Testis (tissue), 3 donors: ENCODE results near the gene RIOX2. TPM values are rescaled to one million over a fixed set of nuclear protein-coding genes. Genes with fewer than 3 reads are reported as not detected.

Source experiments
- DNase-seq: peaks from one replicate; pipeline ENCODE4 v3.0.0-alpha.2; 2019
- H3K27ac ChIP-seq, 2 donors: fragments of 200-600 bp; sonication (generic); one replicate each; pipeline ENCODE4 v1.5.1; 2019
- H3K27me3 ChIP-seq: fragments of 200-600 bp; sonication (generic); one replicate; pipeline ENCODE4 v1.5.1; 2019
- H3K36me3 ChIP-seq: fragments of 200-600 bp; sonication (generic); one replicate; pipeline ENCODE4 v1.5.1; 2017; ENCODE audit warnings: low read depth; ENCODE audit errors: missing control alignments
- H3K4me1 ChIP-seq: fragments of 200-600 bp; sonication (generic); one replicate; pipeline ENCODE4 v1.5.1; 2019
- H3K4me3 ChIP-seq, 2 donors: fragments of 200-600 bp; sonication (generic); one replicate each; pipeline ENCODE4 v1.5.1; 2017 to 2019
- H3K9me3 ChIP-seq: fragments of 200-600 bp; sonication (generic); one replicate; pipeline ENCODE4 v1.5.1; 2017
- CTCF ChIP-seq, 3 experiments: fragments of 450-650 bp in 2 of 3; fragments of 200-600 bp in 1 of 3; sonication (generic) in 1 of 3; IDR thresholded peaks; one replicate each; pipeline ENCODE4 v1.5.1; 2016 to 2019; ENCODE audit warnings: antibody characterized with exemption in 3 of 3, mild to moderate bottlenecking in 2 of 3, moderate library complexity in 1 of 3
- POLR2A ChIP-seq: fragments of 450-650 bp; IDR thresholded peaks from one replicate; pipeline ENCODE4 v1.6.1; 2017; ENCODE audit warnings: antibody characterized with exemption, mild to moderate bottlenecking, moderate library complexity
- WGBS, 2 donors: methylation state at CpG; one replicate each; pipeline ENCODE4 v1.1.5; 2018; 5-methylcytosine and 5-hydroxymethylcytosine counted together
- intact Hi-C: fragments of 100-400 bp; cut with DNase I; formaldehyde crosslinking; loops from one replicate; pipeline ENCODE4 v1.15.1; 2023; ENCODE audit warnings: low total_unique reads
- polyA plus RNA-seq: library from polyadenylated mRNA; stranded (reverse); fragments of 350-450 nt; fragmentation: Illumina TruSeq; extraction: RNeasy Lipid Tissue Mini Kit (QIAGEN cat#74804); gene quantifications from one replicate; pipeline ENCODE4 v1.2.3, GENCODE V29; 2014; ENCODE audit warnings: low read depth, low replicate concordance; ENCODE audit not compliant: insufficient read depth
- total RNA-seq, 2 donors: library from RNA; depleted of rRNA; stranded (reverse); fragments of >200 nt; gene quantifications; one replicate each; pipeline ENCODE4 v1.2.3, GENCODE V29; 2016

RIOX2 gene
- total and polyA plus RNA-seq, 3 donors from 2014 or later = 14.0 to 22.5 (median 16.3) TPM

DNA sequence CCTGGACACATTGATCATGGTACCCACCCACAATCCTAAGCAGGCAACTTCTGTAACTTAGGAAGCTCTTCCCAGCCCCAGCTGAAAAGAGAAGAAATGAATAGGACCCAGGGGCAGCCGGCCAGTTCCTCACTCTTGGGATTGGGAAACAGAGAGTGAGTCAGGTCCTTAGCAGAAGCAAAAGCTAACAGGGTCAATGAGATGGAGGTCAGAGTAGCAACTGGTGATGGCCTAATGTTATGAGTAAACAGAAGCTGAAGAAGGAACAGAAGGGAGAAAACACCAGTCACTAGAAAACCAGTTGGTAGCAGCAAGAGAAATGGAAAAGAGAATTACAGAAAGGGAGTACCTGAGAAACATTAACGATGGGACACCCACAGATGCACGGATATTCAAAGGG, 20.0 kb downstream of the RIOX2 start:
- Histone ChIP-seq H3K4me3 (no peak overlapping the region), H3K36me3 (no peaks in the 10 kb centered on the region), H3K27ac (no peak overlapping the region), H3K27me3 (no peaks in the 10 kb centered on the region), H3K9me3 (no peaks in the 10 kb centered on the region), H3K4me1 (no peaks in the 10 kb centered on the region)
- TF ChIP-seq CTCF (IDR thresholded peaks at IDR 0.05) (no peak), POLR2A (no peak)
- intact Hi-C loops = no loop called here
- 92 to 93% methylated on average over 3 of the region's 3 CpGs for WGBS, 2 donors
- DNase-seq = no peak

DNA sequence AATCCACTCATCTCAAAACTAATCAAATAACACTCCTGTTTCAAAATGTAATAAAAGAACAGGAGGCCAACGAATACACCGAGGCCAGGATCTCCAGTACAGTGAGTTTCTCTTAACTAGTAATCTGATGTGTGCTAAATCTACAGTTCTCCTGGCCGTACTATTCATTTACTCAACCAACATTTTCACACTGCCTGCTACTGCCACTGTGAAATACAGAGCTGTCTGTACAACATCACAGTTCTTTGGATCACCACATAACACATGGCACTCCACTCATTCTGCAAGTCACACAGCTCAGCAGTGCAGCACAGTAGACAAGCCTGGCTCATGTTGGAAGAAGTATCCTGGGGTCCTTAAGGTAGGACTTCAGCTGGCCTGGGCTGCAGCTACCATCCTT, 21.9 kb downstream of the RIOX2 start:
- Histone ChIP-seq H3K36me3 (no peaks in the 10 kb centered on the region), H3K27me3 (no peaks in the 10 kb centered on the region), H3K9me3 (no peaks in the 10 kb centered on the region)

GRCh38 chr3:97949743-97950142, 22.5 kb downstream of the RIOX2 start:
- Histone ChIP-seq H3K9me3 (no peaks in the 10 kb centered on the region), H3K4me3 (no peak overlapping the region), H3K27me3 (no peaks in the 10 kb centered on the region), H3K4me1 (no peaks in the 10 kb centered on the region), H3K27ac (no peak overlapping the region), H3K36me3 (no peaks in the 10 kb centered on the region)
- intact Hi-C loops = no loop called here
- WGBS, 2 donors = 83% methylated on average over 5 of the region's 5 CpGs
- DNase-seq = no peak
- no peak for TF ChIP-seq POLR2A
- TF ChIP-seq CTCF (IDR thresholded peaks at IDR 0.05) = no peak

More for the DNA sequence above, 21.9 kb downstream of the RIOX2 start:
- Histone ChIP-seq H3K27ac (no peak overlapping the region), H3K4me1 (no peaks in the 10 kb centered on the region), H3K4me3 (no peak overlapping the region)
- intact Hi-C loops = no loop called here
- TF ChIP-seq CTCF (IDR thresholded peaks at IDR 0.05) (no peak), POLR2A (no peak)
- no peak for DNase-seq
- WGBS, 2 donors = 67 to 69% methylated on average over 3 of the region's 3 CpGs

DNA sequence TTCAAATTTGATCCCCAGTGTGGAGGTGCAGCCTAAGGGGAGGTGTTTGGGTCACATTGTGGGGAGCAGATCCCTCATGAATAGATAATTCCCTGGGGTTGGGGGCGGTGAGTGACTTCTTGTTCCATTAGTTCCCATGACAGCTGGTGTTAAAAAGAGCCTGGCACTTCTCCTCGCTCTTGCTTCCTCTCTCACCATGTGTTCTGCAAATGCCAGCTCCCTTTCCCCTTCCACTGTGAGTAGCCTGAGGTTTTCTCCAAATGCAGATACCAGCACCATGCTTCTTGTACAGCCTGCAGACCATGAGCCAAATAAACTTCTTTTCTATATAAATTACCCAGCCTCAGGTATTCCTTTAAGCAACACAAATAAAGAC, 23.1 kb downstream of the RIOX2 start:
- DNase-seq = no peak
- H3K9me3 ChIP-seq = no peaks in the 10 kb centered on the region
- 95 to 100% methylated on average over 2 of the region's 2 CpGs for WGBS, 2 donors
- no peaks in the 10 kb centered on the region for H3K27me3 ChIP-seq
- no peak overlapping the region for H3K27ac ChIP-seq
- no peak overlapping the region for H3K4me3 ChIP-seq
- no peak for TF ChIP-seq CTCF (IDR thresholded peaks at IDR 0.05)
- no peak for TF ChIP-seq POLR2A
- no peaks in the 10 kb centered on the region for H3K4me1 ChIP-seq
- intact Hi-C loops = no loop called here
- H3K36me3 ChIP-seq = no peaks in the 10 kb centered on the region

GRCh38 chr3:97948351-97949109, 23.7 kb downstream of the RIOX2 start:
- DNase-seq = no peak
- 80 to 84% methylated on average over 5 of the region's 5 CpGs for WGBS, 2 donors
- no peaks in the 10 kb centered on the region for H3K36me3 ChIP-seq

More at GRCh38 chr3:97948351-97949109, 23.7 kb downstream of the RIOX2 start:
- Histone ChIP-seq H3K4me1 (no peaks in the 10 kb centered on the region), H3K9me3 (no peaks in the 10 kb centered on the region), H3K27me3 (no peaks in the 10 kb centered on the region), H3K27ac (no peak overlapping the region), H3K4me3 (no peak overlapping the region)
- intact Hi-C loops = no loop called here
- TF ChIP-seq POLR2A (no peak), CTCF (IDR thresholded peaks at IDR 0.05) (no peak)
